Hypothalamus (tissue), 51 donors: Measurements from ENCODE around the gene MSI2.

Source experiments
- DNase-seq, 51 donors: peaks; one replicate each; lab custom pipeline; 2025; lab: John Stamatoyannopoulos, UW

MSI2 gene

DNA sequence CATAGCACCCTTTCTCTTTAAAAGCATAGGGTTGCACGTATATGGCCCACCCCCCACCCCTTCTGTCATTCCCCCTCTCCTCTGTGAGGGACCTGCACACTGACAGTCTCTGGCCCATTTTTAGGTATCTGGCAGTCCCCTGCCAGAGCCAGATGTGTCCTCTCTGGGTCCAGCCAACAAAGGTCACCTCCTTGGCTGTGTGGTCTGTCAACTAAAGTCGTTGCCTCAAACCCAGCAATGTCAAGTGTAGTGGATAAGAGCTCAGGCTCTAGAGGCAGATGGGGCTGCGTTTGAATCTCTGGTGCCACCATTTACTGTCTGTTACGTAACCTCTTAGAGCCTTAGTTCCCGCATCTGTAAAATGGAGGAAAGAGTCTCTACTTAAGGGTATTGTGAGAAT, 211.5 kb downstream of the MSI2 start:
- no peak for DNase-seq

DNA sequence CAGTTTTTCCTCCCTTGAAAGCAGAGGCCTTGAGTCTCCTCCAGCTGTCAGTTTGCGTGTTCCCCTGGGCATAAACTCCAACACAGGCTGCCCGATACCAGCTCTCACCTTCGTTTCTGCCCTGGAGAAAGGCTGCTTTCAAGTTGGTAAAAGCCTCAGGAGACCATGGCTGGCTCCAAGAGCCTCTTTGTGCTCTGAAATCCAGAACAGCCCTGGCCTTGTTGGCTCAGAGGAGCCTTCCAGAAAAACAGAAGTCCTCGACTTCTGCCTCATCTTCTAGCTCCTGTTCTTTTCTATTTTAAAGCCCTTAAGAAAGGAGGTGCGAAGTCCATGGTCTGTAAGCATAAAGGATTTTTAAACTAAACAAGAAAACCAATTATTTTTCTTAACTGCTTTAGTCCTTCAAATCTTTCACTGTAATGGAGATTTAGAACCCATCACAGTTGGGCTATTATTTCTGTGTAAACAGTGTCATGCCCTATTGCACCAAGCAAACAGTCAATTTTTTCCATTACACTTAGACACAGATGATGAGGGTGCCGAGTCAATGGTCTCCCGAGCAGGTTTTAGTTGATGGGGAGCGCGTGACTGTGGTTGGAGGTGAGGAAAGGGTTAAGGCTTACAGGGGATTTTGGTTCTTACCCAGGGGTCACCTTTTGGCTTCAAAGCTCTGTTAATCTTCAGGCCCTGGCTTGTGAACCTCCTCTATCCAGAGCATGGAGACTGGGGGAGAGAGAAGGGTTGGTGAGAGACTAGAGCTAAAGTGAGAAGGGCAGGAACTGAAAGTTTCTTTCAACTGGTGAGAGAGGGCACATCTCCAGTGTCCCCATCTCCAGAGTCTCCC, 212.8 kb downstream of the MSI2 start:
- DNase-seq = peak in 1 of 51 donors; percentile 22

DNA sequence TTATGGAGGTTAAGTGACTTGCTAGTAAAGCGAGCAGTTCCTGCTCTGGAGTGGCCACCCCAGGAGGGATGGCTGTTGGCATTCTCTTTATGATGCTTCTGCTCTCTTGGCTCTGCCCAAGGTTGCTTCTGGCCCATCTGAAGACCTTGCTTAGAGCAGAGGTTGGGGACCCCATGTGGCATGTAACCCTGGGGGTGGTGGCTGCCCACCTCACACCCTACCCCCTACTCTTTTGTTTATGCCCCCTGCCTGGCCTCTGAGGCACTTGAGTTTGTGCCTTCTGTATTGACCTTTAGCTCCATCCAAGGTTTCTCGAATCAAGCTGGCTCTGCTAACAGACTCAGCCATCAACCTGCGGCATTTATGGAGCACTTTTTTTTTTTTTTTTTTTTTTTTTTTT, 214.6 kb downstream of the MSI2 start:
- no peak for DNase-seq

DNA sequence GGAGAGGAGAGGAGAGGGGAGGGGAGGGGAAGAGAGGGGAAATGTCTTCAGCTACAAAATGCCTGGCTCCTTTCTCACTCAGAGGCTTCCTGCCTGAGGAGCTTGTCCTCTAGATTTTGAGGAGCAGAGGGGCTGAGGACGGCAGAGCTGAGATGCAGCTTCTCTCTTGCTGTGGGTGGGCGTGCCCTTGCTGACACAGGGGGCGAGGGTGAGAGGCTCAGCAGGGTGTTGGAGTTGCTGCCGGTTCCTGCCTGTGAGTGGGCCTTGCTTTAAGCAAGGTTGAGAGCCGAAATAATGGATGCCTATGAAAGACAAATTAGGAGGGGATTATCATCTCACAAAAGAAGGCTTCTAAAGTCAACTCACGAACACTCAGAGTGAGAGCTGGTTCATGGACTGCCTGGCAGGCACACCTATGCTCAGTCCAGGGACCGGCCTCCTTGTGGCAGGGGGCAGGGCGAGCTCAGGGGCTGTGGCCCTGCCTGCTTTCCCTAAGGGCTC, 215.6 kb downstream of the MSI2 start:
- DNase-seq = no peak

DNA sequence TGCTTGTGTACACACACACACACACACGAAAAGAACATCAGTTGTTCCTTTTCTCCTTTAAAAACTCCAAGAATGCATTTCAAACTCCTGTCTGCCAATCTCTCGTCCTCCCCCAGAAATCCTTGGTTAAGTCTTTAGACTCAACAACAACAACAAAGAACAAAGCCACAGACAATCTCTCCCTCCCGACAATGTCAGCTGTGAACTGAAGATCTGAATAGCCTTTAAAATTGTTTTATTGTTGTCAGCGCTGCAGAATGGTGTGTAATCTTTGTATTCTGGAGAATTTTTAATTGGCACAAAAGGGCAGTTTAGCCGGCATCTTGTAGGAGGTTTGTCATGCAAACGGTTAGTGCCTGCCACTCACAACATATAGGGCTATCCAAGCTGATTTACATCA, 219.5 kb downstream of the MSI2 start:
- DNase-seq = no peak

DNA sequence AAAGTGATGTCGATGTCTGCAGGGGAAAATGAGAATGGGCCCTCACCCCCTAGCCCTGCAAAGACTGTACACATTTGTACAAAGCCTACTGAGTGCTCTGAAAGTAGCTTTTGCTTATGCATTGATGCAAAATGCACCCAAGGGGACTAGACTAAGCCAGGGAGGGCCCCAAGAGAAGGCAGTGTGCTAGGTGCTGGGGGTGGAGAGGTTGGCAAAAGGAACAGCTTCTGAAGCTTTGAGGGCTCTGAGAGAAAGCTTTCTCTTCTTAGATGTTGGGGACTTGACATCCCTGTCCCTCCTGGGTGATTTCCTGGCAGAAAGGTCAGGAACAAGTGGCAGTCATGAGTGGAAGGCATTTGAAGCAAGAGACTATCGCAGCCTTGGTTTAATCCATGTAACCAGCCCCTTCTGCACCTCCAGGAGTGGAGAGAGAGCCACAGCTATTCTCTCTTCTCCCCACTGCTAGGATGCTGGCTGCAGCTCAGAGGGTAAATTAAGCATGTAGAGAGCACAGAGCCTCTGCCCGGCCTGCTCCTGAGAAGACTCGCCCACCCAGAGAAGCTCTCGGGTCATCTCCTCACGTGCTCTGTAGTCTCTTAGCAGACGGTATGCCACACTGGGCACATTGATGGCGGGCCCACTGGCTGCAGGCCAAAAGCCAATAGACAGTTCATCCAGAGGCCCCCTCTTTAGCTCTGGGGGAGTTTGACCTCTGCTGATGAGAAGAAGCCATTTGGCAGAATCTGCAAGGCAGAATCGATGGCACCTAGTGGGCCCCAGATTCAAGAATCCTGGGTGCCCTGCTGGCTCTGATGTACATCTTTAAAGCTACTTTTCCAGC, 221.4 kb downstream of the MSI2 start:
- DNase-seq = no peak

DNA sequence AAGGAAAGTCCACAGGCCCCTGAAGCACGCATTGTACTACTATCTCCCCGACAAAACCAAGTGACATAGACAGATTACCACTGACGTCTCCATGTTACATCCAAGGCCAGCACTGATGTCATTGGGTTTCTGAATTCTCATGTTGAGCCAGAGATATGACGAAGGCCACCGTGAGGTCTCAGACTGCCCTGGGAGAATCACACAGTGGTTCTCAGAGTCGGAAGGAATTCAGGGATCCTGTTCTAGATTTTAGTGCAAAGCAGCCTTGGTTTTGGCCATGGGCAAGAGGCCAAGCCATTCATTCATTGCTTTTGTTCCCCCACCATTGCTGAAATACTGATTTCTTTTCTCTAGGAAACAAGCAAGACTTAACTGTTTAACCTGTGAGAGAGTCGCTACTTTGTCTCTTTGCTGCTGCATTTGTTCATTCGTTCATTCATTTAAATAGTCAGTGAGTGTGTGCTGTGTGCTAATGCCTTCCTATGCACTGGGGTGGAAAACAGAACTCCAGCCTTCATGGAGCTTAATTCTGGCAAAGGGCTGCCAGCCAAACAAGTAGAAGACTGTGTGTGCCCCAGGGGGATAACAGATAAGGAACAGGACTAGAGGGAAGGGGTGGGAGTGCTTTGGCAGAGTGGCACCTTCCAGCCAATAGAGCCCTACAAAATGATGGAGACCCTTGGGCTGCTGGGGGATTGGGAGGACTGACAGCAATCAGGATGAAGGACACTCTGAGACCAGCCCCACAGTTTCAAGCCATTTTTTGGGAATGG, 222.3 kb downstream of the MSI2 start:
- peak in 2 of 51 donors; percentile 25 to 39 for DNase-seq

DNA sequence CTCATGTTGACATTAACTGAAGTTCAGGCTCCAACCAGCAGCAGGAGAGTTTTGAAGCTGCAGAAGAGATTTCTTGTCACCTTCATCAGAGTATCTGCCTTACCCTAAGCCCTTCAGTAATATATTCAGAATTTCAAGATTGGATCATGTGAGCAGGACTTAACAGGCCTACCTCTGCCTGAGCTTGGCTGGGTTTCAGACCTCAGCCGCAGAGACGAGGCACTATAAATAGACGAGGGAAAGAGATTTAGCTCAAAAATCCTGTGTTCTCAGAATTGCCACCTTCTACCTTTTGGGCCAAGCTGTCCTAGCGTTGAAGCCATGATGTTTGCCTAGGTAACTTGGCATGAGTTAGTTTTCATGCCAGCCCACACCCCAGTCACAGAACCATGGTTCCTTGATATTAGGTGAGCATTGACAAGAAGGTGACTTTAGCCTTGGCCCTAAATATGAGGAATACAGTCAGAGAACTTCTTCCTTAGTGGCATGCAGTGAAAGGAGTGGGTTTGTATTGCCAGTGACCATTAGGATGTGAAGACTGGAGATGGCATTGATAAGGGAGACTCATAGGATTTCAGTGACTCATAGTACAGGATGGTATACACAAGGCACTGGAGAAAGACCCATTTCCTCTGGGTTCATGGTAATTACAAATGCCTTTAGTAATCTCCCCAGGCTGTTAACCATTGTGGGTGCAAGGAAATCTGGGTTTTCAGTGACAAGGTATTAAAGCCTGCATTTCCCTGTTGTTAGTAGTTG, 224.3 kb downstream of the MSI2 start:
- DNase-seq = no peak

DNA sequence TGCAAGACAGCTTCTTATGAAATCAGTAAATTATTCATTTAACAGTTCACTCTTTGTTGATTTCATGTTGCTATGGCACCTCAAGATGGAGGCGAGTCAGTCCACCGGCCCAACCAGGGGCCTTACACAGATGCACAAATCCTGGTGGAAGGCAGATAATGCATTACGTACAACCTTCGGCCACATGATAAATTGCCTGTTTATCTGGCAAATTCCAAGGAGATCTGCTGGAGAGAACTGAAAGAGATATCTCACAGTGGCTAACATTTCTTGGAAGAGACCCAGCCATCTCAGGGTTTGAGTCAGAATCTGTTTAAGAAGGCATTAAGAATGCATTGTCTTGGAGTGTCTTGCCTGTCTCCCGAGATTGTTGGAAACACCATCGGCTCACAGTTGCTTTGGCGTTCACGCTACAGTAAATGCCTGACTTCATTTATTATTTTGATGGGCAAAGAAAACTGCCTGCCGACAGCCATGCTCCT, 225.6 kb downstream of the MSI2 start:
- DNase-seq = no peak

DNA sequence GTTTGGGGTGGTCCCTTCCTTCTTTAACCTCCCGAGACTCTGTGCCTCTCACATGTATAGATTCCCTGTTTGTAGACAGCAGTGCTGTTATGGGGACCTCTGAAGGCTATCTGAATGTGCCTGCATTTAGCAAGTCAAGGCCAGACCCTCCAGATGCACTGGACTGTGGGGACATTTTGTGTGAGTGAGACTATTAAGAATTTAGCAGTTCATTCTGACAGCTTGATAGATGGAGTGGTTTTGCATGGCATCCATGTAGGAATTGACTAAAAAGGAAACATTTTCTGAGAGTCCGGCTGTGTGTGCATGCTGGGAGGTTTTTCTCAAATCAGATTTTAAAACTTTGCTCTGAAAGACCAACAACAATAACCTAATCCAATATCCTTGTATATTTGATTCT, 226.3 kb downstream of the MSI2 start:
- DNase-seq = no peak

DNA sequence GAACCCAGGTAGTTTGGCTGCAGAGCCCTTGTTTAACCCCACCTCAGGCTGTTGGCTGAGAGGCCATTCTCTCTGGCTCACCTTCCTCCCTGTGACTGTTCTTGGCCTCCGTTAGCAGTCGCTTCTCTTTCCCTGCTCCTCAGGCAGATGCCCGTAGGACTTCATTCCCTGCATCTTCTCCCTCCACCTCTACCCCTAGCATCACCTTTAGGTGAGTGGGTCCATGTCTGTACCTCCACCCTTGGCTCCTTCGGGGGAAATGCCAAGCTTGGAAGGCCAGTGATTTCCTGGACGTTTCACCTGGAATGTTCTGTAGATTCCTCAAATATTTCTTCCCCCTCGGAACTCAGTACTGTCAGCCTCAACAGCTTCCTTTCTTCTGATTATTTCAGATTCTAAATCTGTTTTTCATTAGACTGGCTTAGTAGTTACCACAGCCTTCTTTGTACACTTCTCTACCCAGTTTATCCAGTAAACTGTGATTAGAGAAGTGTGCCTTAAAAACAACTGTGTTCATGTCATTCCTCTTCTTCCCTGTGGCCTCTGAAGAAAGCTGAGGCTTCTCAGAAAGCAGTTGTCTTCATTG, 227.9 kb downstream of the MSI2 start:
- no peak for DNase-seq

DNA sequence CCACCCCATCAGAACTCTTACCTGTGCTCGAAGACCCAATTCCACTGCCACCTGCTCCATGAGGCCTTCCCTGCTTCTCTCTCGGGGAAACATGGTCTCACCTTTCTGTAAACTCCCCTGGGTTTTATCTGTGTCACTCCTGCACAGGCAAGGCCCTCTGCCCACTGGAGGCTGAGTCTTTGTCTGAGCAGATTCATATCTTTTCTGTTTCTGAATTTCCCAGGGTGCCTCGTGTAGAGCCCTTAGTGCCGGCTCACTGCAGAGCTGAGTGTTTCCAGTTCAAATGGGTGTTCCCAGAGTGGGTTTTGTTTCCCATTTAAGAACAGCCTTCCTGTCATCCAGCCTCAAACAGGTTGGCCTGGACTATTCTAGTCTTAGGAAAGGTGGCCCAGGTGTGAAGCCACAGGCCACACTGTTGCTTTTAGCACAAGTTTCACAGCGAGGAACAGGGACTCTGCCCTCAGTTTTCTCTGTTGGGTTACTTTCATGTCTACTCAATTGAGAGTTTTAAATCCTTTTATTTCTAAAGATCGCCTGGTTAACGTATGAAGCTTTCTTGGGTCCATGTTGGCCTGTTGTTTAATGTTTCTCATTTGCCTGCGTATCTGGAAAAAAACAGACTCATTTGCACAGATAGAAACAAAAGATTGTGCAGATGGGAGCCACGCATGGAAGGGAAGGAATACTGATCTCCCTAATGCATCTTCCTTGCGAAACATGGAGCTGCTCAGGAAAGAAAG, 228.7 kb downstream of the MSI2 start:
- no peak for DNase-seq

DNA sequence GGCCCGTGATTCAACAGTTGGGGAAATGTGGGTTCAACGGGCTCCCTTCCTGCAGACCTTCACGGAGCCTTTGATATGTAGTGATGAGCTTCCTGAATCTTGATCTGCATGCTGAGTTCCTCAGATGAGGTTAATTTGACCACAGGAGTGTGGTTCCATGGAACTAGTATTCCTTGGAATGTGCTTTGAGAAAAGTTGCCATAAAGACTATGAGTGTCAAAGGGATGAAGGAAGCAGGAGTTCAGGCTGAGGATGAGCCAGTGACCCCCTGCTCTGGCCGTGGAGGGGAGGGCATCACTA, 229.2 kb downstream of the MSI2 start:
- DNase-seq = no peak

DNA sequence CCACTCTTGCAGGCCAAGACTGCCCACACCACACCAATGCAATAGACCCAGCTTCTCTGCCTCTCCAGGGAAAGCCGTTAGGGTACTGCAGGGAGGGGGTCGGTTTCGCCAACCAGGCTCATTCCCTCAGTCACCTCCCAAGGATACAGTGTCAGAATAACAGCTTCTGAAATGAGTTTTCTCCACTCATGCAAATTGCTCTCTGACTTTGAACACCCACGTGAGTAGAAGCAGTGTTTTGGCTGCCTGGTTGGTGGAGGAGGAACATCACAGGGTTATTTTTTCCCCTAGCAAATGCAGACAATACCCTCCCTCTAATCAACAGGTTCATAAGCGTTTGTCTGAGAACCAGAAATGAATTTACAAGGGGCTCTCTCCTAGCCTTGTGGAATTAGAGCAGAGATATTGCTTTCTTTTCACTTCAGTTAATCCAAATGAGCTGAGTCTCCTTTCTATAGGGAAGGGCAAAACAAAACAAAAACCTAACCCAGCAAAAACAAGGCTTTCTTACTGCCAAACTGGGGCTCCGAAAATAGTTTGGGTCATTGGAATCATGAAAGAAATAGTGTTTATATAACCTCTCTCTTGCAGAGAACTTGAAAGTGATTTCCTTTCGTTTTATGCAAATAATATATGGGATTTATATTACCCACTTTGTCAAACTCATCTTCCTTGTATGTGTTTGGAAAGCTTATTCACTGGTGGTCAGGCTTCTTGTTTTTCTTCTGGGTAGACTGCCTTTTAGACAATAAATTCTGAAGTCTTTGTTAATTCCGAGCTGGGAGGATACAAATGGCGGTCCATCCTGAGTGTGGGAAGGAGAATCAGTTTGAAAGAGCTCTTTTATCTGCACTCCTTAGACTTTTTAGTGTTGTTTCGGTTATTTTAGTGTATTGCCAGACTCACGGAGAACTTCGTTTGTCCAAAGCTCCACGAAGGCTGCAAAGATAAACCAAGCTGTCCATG, 229.9 kb downstream of the MSI2 start:
- DNase-seq = peak in 1 of 51 donors; percentile 43

DNA sequence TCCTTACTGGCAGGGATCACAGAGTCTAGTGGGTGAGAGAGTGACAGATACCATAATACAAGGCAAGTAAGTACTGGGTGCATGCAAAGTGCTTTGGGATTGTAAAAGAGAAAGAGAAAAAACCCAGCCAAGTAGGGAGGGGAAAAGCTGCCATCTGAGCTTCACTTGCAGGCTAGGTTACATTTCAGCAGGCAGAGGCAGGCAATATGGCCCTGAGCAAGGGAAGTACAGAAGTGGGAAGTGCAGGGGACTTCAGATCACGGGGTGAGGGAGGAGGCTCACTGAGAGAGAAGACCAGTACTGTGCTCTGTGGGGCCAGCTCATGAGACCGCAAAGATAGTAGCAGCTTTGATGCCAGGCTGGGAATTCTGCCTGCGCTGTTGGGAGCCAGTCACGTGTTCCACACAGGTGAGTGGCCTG, 230.6 kb downstream of the MSI2 start:
- DNase-seq = peak in 17 of 51 donors; percentile 19 to 63 (median 33)

DNA sequence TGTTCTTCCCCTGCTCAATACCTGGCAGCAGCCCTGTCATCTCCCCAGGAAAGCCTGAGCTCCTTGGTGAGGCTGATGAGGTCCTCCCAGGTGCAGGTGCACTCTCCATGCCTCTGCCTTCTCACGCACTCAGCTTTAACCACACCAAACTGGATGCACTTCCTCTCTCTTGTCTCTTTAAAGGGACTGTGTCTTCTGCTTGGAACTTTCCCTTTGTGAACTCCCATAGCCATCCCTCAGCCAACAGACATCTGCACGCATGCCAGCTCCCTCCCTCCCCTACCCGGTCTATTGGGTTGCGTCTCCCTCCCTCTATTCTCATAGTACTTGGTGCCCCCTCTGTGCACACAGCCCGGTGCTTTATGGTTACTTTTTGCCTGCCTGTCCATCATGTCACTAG, 231.2 kb downstream of the MSI2 start:
- DNase-seq = peak in 9 of 51 donors; percentile 17 to 41 (median 34)

DNA sequence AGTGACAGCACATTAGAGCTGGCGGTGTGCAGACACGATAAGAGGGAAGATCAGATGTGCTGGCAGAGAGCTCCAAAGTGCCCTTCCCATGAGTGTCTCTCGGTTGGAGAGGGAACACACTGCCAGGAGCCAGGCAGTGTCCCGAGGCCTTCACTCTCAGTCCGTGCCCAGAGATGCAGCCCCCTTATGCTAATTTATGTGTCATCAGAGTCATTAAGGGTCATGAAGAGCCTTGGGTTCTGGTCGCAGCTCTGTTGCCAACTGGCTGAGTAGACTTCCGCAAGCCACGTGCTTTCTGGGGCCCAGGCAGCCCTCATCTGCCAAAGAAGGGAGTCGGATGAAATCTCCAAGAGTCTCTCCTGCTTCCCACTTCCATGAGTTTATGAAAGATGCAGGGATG, 232.5 kb downstream of the MSI2 start:
- peak in 2 of 51 donors; percentile 27 to 30 for DNase-seq

DNA sequence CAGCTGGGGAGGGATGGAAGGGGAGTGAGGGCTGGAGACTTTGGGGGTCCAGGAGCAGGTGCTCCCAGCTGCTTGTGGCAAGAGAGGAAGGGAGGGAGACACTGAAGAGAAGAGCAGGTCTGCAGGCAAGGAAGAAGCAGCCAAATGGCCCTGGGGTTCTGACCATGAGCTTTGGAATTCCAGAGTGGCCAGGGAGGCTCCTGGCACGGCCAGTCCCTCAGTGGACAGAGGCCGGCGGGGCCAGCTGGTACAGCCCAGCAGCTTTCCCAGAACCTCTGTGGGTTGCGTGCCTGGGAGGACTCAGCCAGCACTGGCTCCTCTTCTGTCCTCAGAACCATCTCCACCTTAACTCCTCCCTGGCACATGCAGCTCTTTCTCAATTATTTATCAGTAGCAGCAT, 233.0 kb downstream of the MSI2 start:
- DNase-seq = peak in 5 of 51 donors; percentile 16 to 39 (median 20)
